ENCODE results near the gene LRRC14B.

The LRRC14B gene

GRCh38 chr5:191036-191948 is at the start of gene LRRC14B:
Gene LRRC14B (plus strand): TSS chr5:191495. CDS start chr5:191539, 44 bp downstream.
- DNase-seq, result no peak

- no peak for DNase-seq
Measured at GRCh38 chr5:141761-142160, 49.5 kb upstream of the LRRC14B start.

- no peak for DNase-seq
Measured at GRCh38 chr5:142246-142810, 49.0 kb upstream of the LRRC14B start.

GRCh38 chr5:143041-143440 is 48.3 kb upstream of the LRRC14B start:
- no peak for DNase-seq

- DNase-seq, result no peak
Measured at GRCh38 chr5:144941-145340, 46.4 kb upstream of the LRRC14B start.

- no peak for DNase-seq
Measured at GRCh38 chr5:145585-146323, 45.5 kb upstream of the LRRC14B start.

- no peak for DNase-seq
Measured at GRCh38 chr5:147751-148150, 43.5 kb upstream of the LRRC14B start.

GRCh38 chr5:149745-150485 is 41.4 kb upstream of the LRRC14B start:
- DNase-seq, result no peak

- no peak for DNase-seq
Measured at GRCh38 chr5:150746-151145, 40.5 kb upstream of the LRRC14B start.

- no peak for DNase-seq
Measured at GRCh38 chr5:152077-152476, 39.2 kb upstream of the LRRC14B start.

GRCh38 chr5:153256-153655 is 38.0 kb upstream of the LRRC14B start:
- DNase-seq, result no peak

GRCh38 chr5:154236-154635 is 37.1 kb upstream of the LRRC14B start:
- no peak for DNase-seq

GRCh38 chr5:154826-155225 is 36.5 kb upstream of the LRRC14B start:
- DNase-seq, result no peak

- no peak for DNase-seq
Measured at GRCh38 chr5:155651-156410, 35.5 kb upstream of the LRRC14B start.

GRCh38 chr5:156411-157072 is 34.8 kb upstream of the LRRC14B start:
- no peak for DNase-seq

- DNase-seq, result no peak
Measured at GRCh38 chr5:157126-157715, 34.1 kb upstream of the LRRC14B start.

GRCh38 chr5:157801-158200 is 33.5 kb upstream of the LRRC14B start:
- DNase-seq, result no peak

- no peak for DNase-seq
Measured at GRCh38 chr5:158807-159447, 32.4 kb upstream of the LRRC14B start.

- DNase-seq, result no peak
Measured at GRCh38 chr5:159448-160172, 31.7 kb upstream of the LRRC14B start.

- DNase-seq, result no peak
Measured at GRCh38 chr5:160173-160510, 31.2 kb upstream of the LRRC14B start.
